K562 (cell line): ENCODE results near the gene NPIPA3. TPM values are rescaled to one million over a fixed set of nuclear protein-coding genes. Genes with fewer than 3 reads are reported as not detected.

Source experiments
- DIDO1 ChIP-seq: fragments of 450-650 bp; IDR thresholded peaks from 2 replicates; pipeline ENCODE4 v1.6.1; 2016; ENCODE audit warnings: low read depth, missing biosample characterization, missing genetic modification characterization
- E2F5 ChIP-seq: sonication (generic); formaldehyde crosslinking; IDR thresholded peaks from 2 replicates; pipeline ENCODE4 v1.8.0; 2022; ENCODE audit warnings: mild to moderate bottlenecking, missing genetic modification reagents
- ETV6 ChIP-seq, 3 experiments: fragments of 150-350 bp in 1 of 3; sonication (generic) in 1 of 3; formaldehyde crosslinking in 1 of 3; IDR thresholded peaks; 2 replicates each; pipeline versions ENCODE4 v1.6.1 to v1.8.0; 2014 to 2022; ENCODE audit warnings: borderline replicate concordance in 2 of 3, low read depth in 2 of 3, antibody characterized with exemption in 1 of 3, low read length in 1 of 3, mild to moderate bottlenecking in 1 of 3, missing genetic modification reagents in 1 of 3
- HINFP ChIP-seq: fragments of 450-650 bp; conservative IDR thresholded peaks from 2 replicates; pipeline ENCODE4 v1.6.1; 2016; ENCODE audit warnings: missing genetic modification characterization, low read depth, mild to moderate bottlenecking, control low read depth, missing compliant biosample characterization
- MEF2A ChIP-seq: IDR thresholded peaks from 2 replicates; pipeline ENCODE4 v1.6.1; 2011; ENCODE audit warnings: low read depth, mild to moderate bottlenecking, low read length, moderate library complexity; ENCODE audit not compliant: control insufficient read depth
- MYC ChIP-seq, 2 experiments: fragments of 250-450 bp in 1 of 2; sonication (Bioruptor Pico) in 1 of 2; IDR thresholded peaks; 2 replicates each; pipeline versions ENCODE4 v1.5.1 to v1.6.1; 2012 to 2021; ENCODE audit warnings: low read depth in 2 of 2, borderline replicate concordance in 1 of 2, improper control_type of control experiment in 1 of 2, low read length in 1 of 2, mild to moderate bottlenecking in 1 of 2, moderate library complexity in 1 of 2
- PTRF ChIP-seq: fragments of 450-650 bp; IDR thresholded peaks from 2 replicates; pipeline ENCODE4 v1.6.1; 2016; ENCODE audit warnings: mild to moderate bottlenecking, missing genetic modification characterization, missing compliant biosample characterization
- RBFOX2 ChIP-seq: fragments of 200-400 bp; formaldehyde crosslinking; IDR thresholded peaks from 2 replicates; pipeline ENCODE4 v1.6.1; 2017; ENCODE audit warnings: low read depth, mild to moderate bottlenecking, low read length, moderate library complexity
- REST ChIP-seq, 2 experiments: fragments of 450-650 bp; formaldehyde crosslinking in 1 of 2; IDR thresholded peaks; 2 replicates each; pipeline versions ENCODE4 v1.4.0 to v1.6.1; 2014 to 2020; ENCODE audit warnings: mild to moderate bottlenecking in 2 of 2, borderline replicate concordance in 1 of 2, low read depth in 1 of 2
- SMAD4 ChIP-seq: fragments of 250-450 bp; sonication (Bioruptor Pico); conservative IDR thresholded peaks from 2 replicates; pipeline ENCODE4 v1.8.0; 2021; ENCODE audit warnings: inconsistent platforms, mild to moderate bottlenecking, moderate library complexity
- TFE3 ChIP-seq: fragments of 450-650 bp; formaldehyde crosslinking; IDR thresholded peaks from 2 replicates; pipeline ENCODE4 v1.4.0; 2020; ENCODE audit warnings: mild to moderate bottlenecking, mixed read lengths
- ZBTB1 ChIP-seq: sonication (generic); formaldehyde crosslinking; IDR thresholded peaks from 2 replicates; pipeline ENCODE4 v1.8.1; 2023; ENCODE audit warnings: missing genetic modification reagents, low read depth, mild to moderate bottlenecking, borderline replicate concordance
- ZNF133 ChIP-seq: fragments of 250-450 bp; sonication (Bioruptor Pico); IDR thresholded peaks from 2 replicates; pipeline ENCODE4 v1.4.0; 2020; ENCODE audit warnings: mild to moderate bottlenecking
- polyA plus RNA-seq, 8 experiments: library from polyadenylated mRNA; depleted of rRNA in 4 of 8; stranded (reverse) in 5 of 8; unstranded in 3 of 8; fragments of >200 nt; fragmentation: Nextera tagmentation in 2 of 8; fragmentation: Illumina TruSeq in 1 of 8; extraction: Ambion mirVana in 2 of 8; extraction: Trizol in 1 of 8; gene quantifications; 2 replicates each; pipeline versions ENCODE4 v1.2.1 to v1.2.3, GENCODE V29; 2011 to 2014; ENCODE audit warnings: inconsistent platforms in 1 of 8, missing spikeins in 1 of 8
- total RNA-seq, 7 experiments: library from RNA; depleted of rRNA in 6 of 7; stranded (reverse); fragments of >200 nt in 6 of 7; fragmentation: Illumina TruSeq in 2 of 7; extraction: Trizol in 2 of 7; gene quantifications; 2 replicates each; pipeline versions ENCODE4 v1.2.1 to v1.2.3, GENCODE V29; 2011 to 2021; ENCODE audit warnings: low replicate concordance in 1 of 7

Gene NPIPA3
- total and polyA plus RNA-seq, 9 of the 15 experiments (the other 6 are each of a cell fraction or from before 2014, with no cell fraction given) = 1.1 to 6.6 (median 2.0) TPM

- TF ChIP-seq E2F5 (no peak), DIDO1 (tag) (no peak), RBFOX2 (no peak), MEF2A (no peak), ZNF133 (CRISPR knock-in tag) (no peak), PTRF (tag) (no peak), REST (IDR thresholded peaks at IDR 0.05; ENCODE audit: borderline replicate concordance) (peak; percentile 17; the same call in 1 of the 2 replicates), REST (CRISPR knock-in tag; IDR thresholded peaks at IDR 0.05; ENCODE audit: low read depth) (no peak), HINFP (no peak), MYC (IDR thresholded peaks at IDR 0.05; ENCODE audit: low read depth, low read length) (no peak), MYC (CRISPR knock-in tag; IDR thresholded peaks at IDR 0.05; ENCODE audit: borderline replicate concordance, low read depth) (no peak), ETV6 (IDR thresholded peaks at IDR 0.05; ENCODE audit: borderline replicate concordance in 1 of 2, low read depth in 2 of 2, low read length in 1 of 2) (no peak), ETV6 (CRISPR knock-in tag; IDR thresholded peaks at IDR 0.05; ENCODE audit: borderline replicate concordance) (no peak), SMAD4 (CRISPR knock-in tag) (no peak), TFE3 (peak; percentile 86), ZBTB1 (CRISPR knock-in tag) (no peak)
Observed at GRCh38 chr16:14672403-14672971, 30.7 kb upstream of the NPIPA3 start (continued).
